CD14-positive monocyte (primary cell): Measurements from ENCODE around the gene RNF212. TPM values are rescaled to one million over a fixed set of nuclear protein-coding genes. Genes with fewer than 3 reads are reported as not detected.

Experiments
- DNase-seq, 3 donors: peaks; one replicate each; pipeline ENCODE4 v3.0.0-alpha.2; 2011 to 2022
- H2AFZ ChIP-seq: 2 replicates; pipeline ENCODE4 v1.6.0; 2012; ENCODE audit warnings: mild to moderate bottlenecking, low read depth, low read length, inconsistent platforms; ENCODE audit not compliant: insufficient read depth, poor library complexity, severe bottlenecking
- H3K27ac ChIP-seq, 2 donors: 1 replicate in 1 of 2; 2 replicates in 1 of 2; pipeline ENCODE4 v1.5.1; 2012 to 2013; ENCODE audit warnings: low read length in 2 of 2, control low read depth in 1 of 2, inconsistent platforms in 1 of 2, low read depth in 1 of 2, mild to moderate bottlenecking in 1 of 2
- H3K27me3 ChIP-seq, 2 donors: one replicate each; pipeline versions ENCODE4 v1.6.0 to v1.6.1; 2011 to 2013; ENCODE audit warnings: low read length in 2 of 2; ENCODE audit not compliant: control insufficient read depth in 2 of 2, insufficient read depth in 2 of 2
- H3K36me3 ChIP-seq, 2 donors: replicated peaks in 1 of 2; 1 replicate in 1 of 2; 2 replicates in 1 of 2; pipeline versions ENCODE4 v1.5.1 to v1.6.1; 2012 to 2013; ENCODE audit warnings: low read length in 2 of 2, control low read depth in 1 of 2, inconsistent platforms in 1 of 2, mild to moderate bottlenecking in 1 of 2; ENCODE audit not compliant: insufficient read depth in 2 of 2, control insufficient read depth in 1 of 2
- H3K4me1 ChIP-seq, 2 donors: 1 replicate in 1 of 2; 2 replicates in 1 of 2; pipeline versions ENCODE4 v1.5.1 to v1.6.1; 2012 to 2013; ENCODE audit warnings: low read length in 2 of 2, control low read depth in 1 of 2, inconsistent platforms in 1 of 2, mild to moderate bottlenecking in 1 of 2, moderate library complexity in 1 of 2; ENCODE audit not compliant: insufficient read depth in 2 of 2, control insufficient read depth in 1 of 2
- H3K4me2 ChIP-seq: replicated peaks from 2 replicates; pipeline ENCODE3; 2012; ENCODE audit warnings: low read length, moderate library complexity, mild to moderate bottlenecking; ENCODE audit not compliant: poor library complexity, severe bottlenecking; ENCODE audit errors: extremely low read depth
- H3K4me3 ChIP-seq, 3 experiments: fragments of 200-600 bp in 1 of 3; sonication (generic) in 1 of 3; replicated peaks in 1 of 3; 1 replicate in 2 of 3; 2 replicates in 1 of 3; pipeline ENCODE4 v1.5.1; 2011 to 2013; ENCODE audit warnings: low read length in 3 of 3, mild to moderate bottlenecking in 3 of 3, control low read depth in 2 of 3, low read depth in 2 of 3, inconsistent platforms in 1 of 3, moderate library complexity in 1 of 3
- H3K79me2 ChIP-seq: 2 replicates; pipeline ENCODE4 v1.6.0; 2012; ENCODE audit warnings: mild to moderate bottlenecking, control low read depth, inconsistent platforms, low read length, moderate library complexity; ENCODE audit not compliant: insufficient read depth
- H3K9ac ChIP-seq: 2 replicates; pipeline ENCODE4 v1.6.0; 2017; ENCODE audit warnings: low read length, mild to moderate bottlenecking; ENCODE audit not compliant: insufficient read depth, poor library complexity, severe bottlenecking
- H3K9me3 ChIP-seq, 2 donors: replicated peaks in 1 of 2; 1 replicate in 1 of 2; 2 replicates in 1 of 2; pipeline versions ENCODE4 v1.5.1 to v1.6.1; 2012 to 2013; ENCODE audit warnings: low read length in 2 of 2, control low read depth in 1 of 2; ENCODE audit not compliant: control insufficient read depth in 1 of 2, insufficient read depth in 1 of 2
- H4K20me1 ChIP-seq: 2 replicates; pipeline ENCODE4 v1.6.0; 2012; ENCODE audit warnings: mild to moderate bottlenecking, low read length, control low read depth, moderate library complexity; ENCODE audit not compliant: insufficient read depth
- H3K27ac Mint-ChIP-seq, 7 donors: one replicate each; pipeline ENCODE4 v1.8.0; 2020; ENCODE audit warnings: mild to moderate bottlenecking in 7 of 7, mixed read lengths in 7 of 7, moderate library complexity in 6 of 7, inconsistent platforms in 2 of 7
- H3K27me3 Mint-ChIP-seq, 3 donors: one replicate each; pipeline ENCODE4 v1.8.0; 2021 to 2022; ENCODE audit warnings: low read depth in 3 of 3, mild to moderate bottlenecking in 3 of 3, mixed read lengths in 3 of 3, moderate library complexity in 3 of 3, inconsistent platforms in 1 of 3
- H3K36me3 Mint-ChIP-seq, 2 donors: one replicate each; pipeline ENCODE4 v1.8.0; 2020; ENCODE audit warnings: mixed read lengths in 2 of 2, inconsistent platforms in 1 of 2, mild to moderate bottlenecking in 1 of 2
- H3K4me1 Mint-ChIP-seq: one replicate; pipeline ENCODE4 v1.8.0; 2020; ENCODE audit warnings: mild to moderate bottlenecking, mixed read lengths
- H3K4me3 Mint-ChIP-seq, 2 donors: one replicate each; pipeline ENCODE4 v1.8.0; 2020; ENCODE audit warnings: mild to moderate bottlenecking in 2 of 2, mixed read lengths in 2 of 2, moderate library complexity in 1 of 2
- H3K9me3 Mint-ChIP-seq, 7 donors: one replicate each; pipeline ENCODE4 v1.8.0; 2020 to 2022; ENCODE audit warnings: mixed read lengths in 7 of 7, mild to moderate bottlenecking in 6 of 7, moderate library complexity in 6 of 7, inconsistent platforms in 2 of 7
- CTCF ChIP-seq: fragments of 200-600 bp; IDR thresholded peaks from one replicate; pipeline ENCODE4 v1.8.0; 2022; ENCODE audit warnings: antibody characterized with exemption, mild to moderate bottlenecking
- WGBS: methylation state at CpG from one replicate; pipeline ENCODE4 v1.1.5; 2013; ENCODE audit warnings: missing lambda C conversion rate; ENCODE audit not compliant: insufficient coverage; 5-methylcytosine and 5-hydroxymethylcytosine counted together
- intact Hi-C, 2 donors: fragments of 100-400 bp; cut with micrococcal nuclease; formaldehyde crosslinking; loops; one replicate each; pipeline versions ENCODE4 v1.15.0 to v1.15.1; 2023
- polyA plus RNA-seq, 3 donors: library from polyadenylated mRNA; depleted of rRNA in 1 of 3; unstranded in 2 of 3; stranded (reverse) in 1 of 3; fragments of 300-500 nt in 2 of 3; fragments of >200 nt in 1 of 3; fragmentation: Illumina TruSeq in 2 of 3; gene quantifications; 1 replicate in 2 of 3; 2 replicates in 1 of 3; pipeline ENCODE4 v1.2.3, GENCODE V29; 2012 to 2021

The RNF212 gene
- polyA plus RNA-seq, 3 donors, result 0.17 to 0.83 TPM; not detected in 1

GRCh38 chr4:1151541-1151940 lies 38.2 kb upstream of the RNF212 start:
- no peaks in the 10 kb centered on the region for H3K4me1 ChIP-seq
- no peaks in the 10 kb centered on the region for H3K79me2 ChIP-seq
- no peak overlapping the region for H3K27ac ChIP-seq
- no peaks in the 10 kb centered on the region for H4K20me1 ChIP-seq
- Mint-ChIP-seq H3K36me3 (no peaks in the 10 kb centered on the region), H3K4me1 (peaks cover 17% of the 10 kb centered on the region), H3K9me3 (peaks cover 5 to 27% (median 19%) of the 10 kb centered on the region in 7 donors), H3K27ac (no peak overlapping the region), H3K27me3 (peaks cover 10 to 20% (median 13%) of the 10 kb centered on the region in 3 donors), H3K4me3 (no peak overlapping the region)
- no peak overlapping the region for H3K4me3 ChIP-seq
- no peak for DNase-seq
- H3K4me2 ChIP-seq, result no peak overlapping the region
- intact Hi-C loops, result no loop called here
- H3K9me3 ChIP-seq, result peaks cover 13 to 22% of the 10 kb centered on the region in 2 donors
- no peaks in the 10 kb centered on the region for H3K36me3 ChIP-seq
- TF ChIP-seq CTCF, result no peak
- no peaks in the 10 kb centered on the region for H3K27me3 ChIP-seq
- no peak overlapping the region for H3K9ac ChIP-seq
- H2AFZ ChIP-seq, result no peak overlapping the region
- WGBS, result 98% methylated on average over 6 of the region's 6 CpGs

GRCh38 chr4:1150875-1151274 lies 37.5 kb upstream of the RNF212 start:
- Mint-ChIP-seq H3K4me1 (peaks cover 13% of the 10 kb centered on the region), H3K4me3 (no peak overlapping the region), H3K27me3 (peaks cover 10 to 14% (median 13%) of the 10 kb centered on the region in 3 donors), H3K36me3 (no peaks in the 10 kb centered on the region), H3K9me3 (peaks cover 5 to 25% (median 20%) of the 10 kb centered on the region in 7 donors), H3K27ac (no peak overlapping the region)
- DNase-seq, result no peak
- Histone ChIP-seq H3K36me3 (no peaks in the 10 kb centered on the region), H3K4me2 (no peak overlapping the region), H3K4me1 (no peaks in the 10 kb centered on the region), H4K20me1 (no peaks in the 10 kb centered on the region), H3K9me3 (peaks cover 13 to 22% of the 10 kb centered on the region in 2 donors), H3K79me2 (no peaks in the 10 kb centered on the region), H3K9ac (no peak overlapping the region), H3K27ac (no peak overlapping the region), H3K4me3 (no peak overlapping the region), H3K27me3 (no peaks in the 10 kb centered on the region), H2AFZ (no peak overlapping the region)
- TF ChIP-seq CTCF, result no peak
- WGBS, result 100% methylated on average over 2 of the region's 3 CpGs
- intact Hi-C loops, result no loop called here
